ENCODE data around the gene ADAMTS2. TPM values are rescaled to one million over a fixed set of nuclear protein-coding genes. Genes with fewer than 3 reads are reported as not detected.

The ADAMTS2 gene
- total RNA-seq, 3 donors from 2014 or later (not counting 1 experiment from before 2014, with no cell fraction given), result 0.28 TPM; not detected in 2

DNA sequence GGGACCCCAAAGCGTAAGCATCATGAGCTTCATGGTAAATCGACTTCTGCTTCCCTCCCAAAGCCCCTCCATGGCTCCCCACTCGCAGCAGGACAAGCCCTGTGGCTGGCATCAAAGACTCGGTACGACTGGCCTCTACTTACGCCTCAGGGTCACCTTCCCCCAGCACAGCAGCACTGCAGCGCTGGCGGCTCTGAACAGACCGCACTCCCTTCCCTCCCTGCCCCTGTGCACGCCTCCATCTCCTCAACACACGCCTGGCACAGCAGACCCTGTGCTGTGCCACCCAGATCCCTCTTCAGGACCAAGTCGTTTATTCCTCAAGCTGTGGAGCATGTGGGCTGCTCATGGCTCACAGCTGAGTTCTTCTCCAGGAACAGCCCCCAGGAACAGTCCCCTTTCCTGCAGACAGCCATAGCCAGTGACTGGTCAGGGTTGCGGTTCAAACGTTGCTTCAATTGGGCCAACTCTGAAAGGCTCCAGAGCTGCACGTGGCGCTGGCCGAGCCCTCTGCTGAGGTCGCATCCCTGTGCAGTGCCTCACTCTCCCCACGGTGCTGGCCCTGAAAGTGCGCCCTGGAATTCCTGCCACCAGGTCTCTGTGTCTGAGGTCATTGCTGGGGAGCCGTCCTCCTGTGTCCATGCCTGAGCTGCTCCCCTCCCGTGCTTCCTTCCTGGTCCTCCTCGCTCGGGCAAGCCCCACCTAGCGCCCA lies 197.1 kb downstream of the ADAMTS2 start:
- intact Hi-C loops (cut with micrococcal nuclease), result no loop called here
- H3K27me3 ChIP-seq (ENCODE audit: control insufficient read depth, insufficient read depth, low read length), result no peaks in the 10 kb centered on the region
- Mint-ChIP-seq H3K36me3 (no peaks in the 10 kb centered on the region), H3K4me3 (no peak overlapping the region), H3K27ac (no peak overlapping the region), H3K4me1 (no peaks in the 10 kb centered on the region), H3K9me3 (no peaks in the 10 kb centered on the region), H3K27me3 (ENCODE audit: low read depth in 2 of 2) (no peaks in the 10 kb centered on the region)
- TF ChIP-seq, protein P1, sequence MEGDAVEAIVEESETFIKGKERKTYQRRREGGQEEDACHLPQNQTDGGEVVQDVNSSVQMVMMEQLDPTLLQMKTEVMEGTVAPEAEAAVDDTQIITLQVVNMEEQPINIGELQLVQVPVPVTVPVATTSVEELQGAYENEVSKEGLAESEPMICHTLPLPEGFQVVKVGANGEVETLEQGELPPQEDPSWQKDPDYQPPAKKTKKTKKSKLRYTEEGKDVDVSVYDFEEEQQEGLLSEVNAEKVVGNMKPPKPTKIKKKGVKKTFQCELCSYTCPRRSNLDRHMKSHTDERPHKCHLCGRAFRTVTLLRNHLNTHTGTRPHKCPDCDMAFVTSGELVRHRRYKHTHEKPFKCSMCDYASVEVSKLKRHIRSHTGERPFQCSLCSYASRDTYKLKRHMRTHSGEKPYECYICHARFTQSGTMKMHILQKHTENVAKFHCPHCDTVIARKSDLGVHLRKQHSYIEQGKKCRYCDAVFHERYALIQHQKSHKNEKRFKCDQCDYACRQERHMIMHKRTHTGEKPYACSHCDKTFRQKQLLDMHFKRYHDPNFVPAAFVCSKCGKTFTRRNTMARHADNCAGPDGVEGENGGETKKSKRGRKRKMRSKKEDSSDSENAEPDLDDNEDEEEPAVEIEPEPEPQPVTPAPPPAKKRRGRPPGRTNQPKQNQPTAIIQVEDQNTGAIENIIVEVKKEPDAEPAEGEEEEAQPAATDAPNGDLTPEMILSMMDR (IDR thresholded peaks at IDR 0.05), result no peak
- no peak overlapping the region for H3K27ac ChIP-seq (ENCODE audit: low read length)
- H3K36me3 ChIP-seq (ENCODE audit: control insufficient read depth, insufficient read depth, low read length), result no peaks in the 10 kb centered on the region
- H3K4me3 ChIP-seq (ENCODE audit: low read length), result no peak overlapping the region
- no peaks in the 10 kb centered on the region for H3K4me1 ChIP-seq (ENCODE audit: control insufficient read depth, insufficient read depth, low read length)
- DNase-seq (no peak), ATAC-seq (no peak)
- WGBS (ENCODE audit: insufficient coverage), result 88% methylated on average over 25 of the region's 25 CpGs
- no peaks in the 10 kb centered on the region for H3K9me3 ChIP-seq (ENCODE audit: control insufficient read depth, insufficient read depth, low read length)

DNA sequence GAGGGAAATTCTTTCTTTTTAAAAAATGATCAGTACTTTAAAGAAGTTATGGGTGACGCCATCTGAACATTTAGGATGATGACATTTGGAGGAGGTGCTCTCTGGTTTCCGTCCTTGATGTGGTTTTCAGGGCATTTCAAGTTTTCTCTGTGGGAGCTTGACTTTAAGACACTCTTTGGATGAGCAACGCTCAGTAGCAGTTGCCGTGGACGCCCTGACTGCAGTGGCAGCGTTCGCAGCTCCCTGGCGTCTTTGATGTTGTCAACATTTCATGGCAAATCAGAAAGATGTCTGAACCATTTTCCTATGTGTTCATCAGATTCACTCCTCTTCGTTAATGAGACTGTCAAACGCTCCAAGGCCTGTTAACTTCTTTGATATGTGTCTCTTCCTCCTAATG lies 199.0 kb downstream of the ADAMTS2 start:
- no peaks in the 10 kb centered on the region for H3K27me3 ChIP-seq (ENCODE audit: control insufficient read depth, insufficient read depth, low read length)
- DNase-seq, result peak in 1 of 2 donors; percentile 45
- H3K36me3 ChIP-seq (ENCODE audit: control insufficient read depth, insufficient read depth, low read length), result no peaks in the 10 kb centered on the region
- H3K4me1 ChIP-seq (ENCODE audit: control insufficient read depth, insufficient read depth, low read length), result no peaks in the 10 kb centered on the region
- no peaks in the 10 kb centered on the region for H3K9me3 ChIP-seq (ENCODE audit: control insufficient read depth, insufficient read depth, low read length)
- Mint-ChIP-seq H3K9me3 (no peaks in the 10 kb centered on the region), H3K4me3 (no peak overlapping the region), H3K4me1 (no peaks in the 10 kb centered on the region), H3K36me3 (no peaks in the 10 kb centered on the region), H3K27me3 (ENCODE audit: low read depth in 2 of 2) (no peaks in the 10 kb centered on the region), H3K27ac (no peak overlapping the region)
- ATAC-seq, result no peak
- H3K27ac ChIP-seq (ENCODE audit: low read length), result no peak overlapping the region
- intact Hi-C loops (cut with micrococcal nuclease), result no loop called here
- 78% methylated on average over 10 of the region's 10 CpGs for WGBS (ENCODE audit: insufficient coverage)
- H3K4me3 ChIP-seq (ENCODE audit: low read length), result no peak overlapping the region
- TF ChIP-seq, protein P1 (IDR thresholded peaks at IDR 0.05), result no peak

DNA sequence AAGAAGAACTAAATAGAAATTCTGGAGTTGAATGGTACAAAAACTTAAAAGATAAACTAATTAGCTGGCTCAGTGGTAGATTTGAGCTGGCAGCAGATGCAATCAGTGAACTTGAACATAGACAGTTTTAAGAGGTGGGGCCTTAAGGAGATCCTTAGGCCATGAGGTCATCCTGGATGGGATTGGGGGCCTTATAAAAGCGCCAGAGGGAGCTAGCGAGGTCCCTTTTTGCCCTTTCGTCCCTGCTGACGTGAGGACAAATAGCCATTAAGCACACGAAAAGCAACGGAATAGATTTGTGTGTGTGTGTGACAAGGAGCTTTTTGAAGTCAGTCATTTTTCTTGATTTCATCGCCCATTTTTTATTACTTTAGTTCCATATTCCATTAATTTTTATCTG lies 201.8 kb downstream of the ADAMTS2 start:
- H3K27ac Mint-ChIP-seq, result no peak overlapping the region
- Histone ChIP-seq H3K9me3 (ENCODE audit: control insufficient read depth, insufficient read depth, low read length) (no peaks in the 10 kb centered on the region), H3K4me3 (ENCODE audit: low read length) (no peak overlapping the region), H3K27me3 (ENCODE audit: control insufficient read depth, insufficient read depth, low read length) (no peaks in the 10 kb centered on the region), H3K36me3 (ENCODE audit: control insufficient read depth, insufficient read depth, low read length) (no peaks in the 10 kb centered on the region), H3K27ac (ENCODE audit: low read length) (no peak overlapping the region), H3K4me1 (ENCODE audit: control insufficient read depth, insufficient read depth, low read length) (no peaks in the 10 kb centered on the region)
- no peak overlapping the region for H3K4me3 Mint-ChIP-seq
- TF ChIP-seq, protein P1 (IDR thresholded peaks at IDR 0.05), result no peak
- no peak for ATAC-seq
- no peaks in the 10 kb centered on the region for H3K27me3 Mint-ChIP-seq (ENCODE audit: low read depth in 2 of 2)
- no peaks in the 10 kb centered on the region for H3K4me1 Mint-ChIP-seq
- intact Hi-C loops (cut with micrococcal nuclease), result no loop called here
- H3K9me3 Mint-ChIP-seq, result no peaks in the 10 kb centered on the region
- DNase-seq, result no peak
- 77% methylated on average over 6 of the region's 7 CpGs for WGBS (ENCODE audit: insufficient coverage)
- no peaks in the 10 kb centered on the region for H3K36me3 Mint-ChIP-seq

All from natural killer cell (primary cell).